Activated naive CD4-positive, alpha-beta T cell treated with anti-CD3 and anti-CD28 coated beads, Interleukin-2, amount 50 U/mL, for 72 hours (primary cell): ENCODE results near the gene KRT23. TPM values are rescaled to one million over a fixed set of nuclear protein-coding genes. Genes with fewer than 3 reads are reported as not detected.
A peak's percentile ranks its signal among the peaks of the same experiment; 100 is the strongest.

Experiments
- ATAC-seq, 2 donors: fragments of 150-1000 bp; cut with Tn5 transposase; 2 replicates each; pipeline ENCODE4 v1.10.0; 2021; ENCODE audit warnings: mild to moderate bottlenecking in 2 of 2, moderate library complexity in 2 of 2
- DNase-seq, 2 donors: peaks; one replicate each; pipeline ENCODE4 v3.0.0; 2021 to 2022; ENCODE audit warnings: low spot score in 2 of 2
- H3K27ac Mint-ChIP-seq, 2 donors: one replicate each; pipeline ENCODE4 v1.8.0; 2022; ENCODE audit warnings: mild to moderate bottlenecking in 2 of 2, mixed read lengths in 2 of 2
- H3K36me3 Mint-ChIP-seq, 2 donors: one replicate each; pipeline ENCODE4 v1.8.0; 2022; ENCODE audit warnings: mixed read lengths in 2 of 2
- H3K9me3 Mint-ChIP-seq, 2 donors: one replicate each; pipeline ENCODE4 v1.8.0; 2022; ENCODE audit warnings: mixed read lengths in 2 of 2
- total RNA-seq, 2 donors: library from RNA; stranded (reverse); gene quantifications; one replicate each; pipeline ENCODE4 v1.2.3, GENCODE V29; 2022

KRT23 gene
- total RNA-seq, 2 donors from 2014 or later, result not detected

- ATAC-seq (peak in 1 of 2 donors; percentile 26), DNase-seq (no peak)
- H3K27ac Mint-ChIP-seq, result no peak overlapping the region
- no peaks in the 10 kb centered on the region for H3K36me3 Mint-ChIP-seq
- H3K9me3 Mint-ChIP-seq, result no peaks in the 10 kb centered on the region
Measured at GRCh38 chr17:40953881-40954280, 16.4 kb upstream of the KRT23 start.

DNA sequence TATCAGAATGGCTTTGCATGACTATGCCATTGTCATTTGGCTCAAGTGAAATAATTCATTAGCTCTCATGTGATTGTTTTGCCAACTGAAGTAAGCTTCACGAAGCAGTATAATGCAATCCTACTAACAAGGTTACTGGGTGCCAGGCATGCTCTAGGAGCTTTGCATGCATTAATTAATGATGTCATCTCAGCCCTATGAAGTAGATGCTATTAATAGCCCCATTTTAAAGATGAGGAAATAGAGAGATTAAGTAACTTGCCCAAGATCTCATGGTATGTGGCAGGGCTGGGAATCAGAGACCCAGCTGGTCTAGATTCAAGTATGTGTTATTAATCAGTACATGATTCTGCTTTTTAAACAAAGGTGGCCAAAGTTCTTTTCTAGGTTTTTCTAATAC lies 15.2 kb upstream of the KRT23 start:
- Mint-ChIP-seq H3K27ac (no peak overlapping the region), H3K36me3 (no peaks in the 10 kb centered on the region), H3K9me3 (no peaks in the 10 kb centered on the region)
- ATAC-seq (no peak), DNase-seq (no peak)

GRCh38 chr17:40952154-40952553 lies 14.7 kb upstream of the KRT23 start:
- DNase-seq (no peak), ATAC-seq (no peak)
- Mint-ChIP-seq H3K27ac (no peak overlapping the region), H3K9me3 (no peaks in the 10 kb centered on the region), H3K36me3 (no peaks in the 10 kb centered on the region)

- Mint-ChIP-seq H3K9me3 (no peaks in the 10 kb centered on the region), H3K36me3 (no peaks in the 10 kb centered on the region), H3K27ac (no peak overlapping the region)
- DNase-seq, result no peak
- ATAC-seq, result peak in 1 of 2 donors; percentile 70
Measured at GRCh38 chr17:40951011-40951622, 13.7 kb upstream of the KRT23 start.

- no peak overlapping the region for H3K27ac Mint-ChIP-seq
- ATAC-seq (no peak), DNase-seq (no peak)
- no peaks in the 10 kb centered on the region for H3K9me3 Mint-ChIP-seq
- H3K36me3 Mint-ChIP-seq, result no peaks in the 10 kb centered on the region
Measured at GRCh38 chr17:40950176-40950575, 12.7 kb upstream of the KRT23 start.

GRCh38 chr17:40949418-40949817 lies 12.0 kb upstream of the KRT23 start:
- no peaks in the 10 kb centered on the region for H3K36me3 Mint-ChIP-seq
- H3K27ac Mint-ChIP-seq, result no peak overlapping the region
- no peaks in the 10 kb centered on the region for H3K9me3 Mint-ChIP-seq
- ATAC-seq (no peak), DNase-seq (no peak)

- no peak overlapping the region for H3K27ac Mint-ChIP-seq
- H3K9me3 Mint-ChIP-seq, result no peaks in the 10 kb centered on the region
Measured at GRCh38 chr17:40947929-40948328, 10.5 kb upstream of the KRT23 start.

GRCh38 chr17:40945414-40945813 lies 8.0 kb upstream of the KRT23 start:
- no peak overlapping the region for H3K27ac Mint-ChIP-seq
- H3K36me3 Mint-ChIP-seq, result no peaks in the 10 kb centered on the region
- H3K9me3 Mint-ChIP-seq, result no peaks in the 10 kb centered on the region
- no peak for ATAC-seq
- DNase-seq, result no peak

More at GRCh38 chr17:40947929-40948328, 10.5 kb upstream of the KRT23 start:
- ATAC-seq (no peak), DNase-seq (no peak)
- H3K36me3 Mint-ChIP-seq, result no peaks in the 10 kb centered on the region

DNA sequence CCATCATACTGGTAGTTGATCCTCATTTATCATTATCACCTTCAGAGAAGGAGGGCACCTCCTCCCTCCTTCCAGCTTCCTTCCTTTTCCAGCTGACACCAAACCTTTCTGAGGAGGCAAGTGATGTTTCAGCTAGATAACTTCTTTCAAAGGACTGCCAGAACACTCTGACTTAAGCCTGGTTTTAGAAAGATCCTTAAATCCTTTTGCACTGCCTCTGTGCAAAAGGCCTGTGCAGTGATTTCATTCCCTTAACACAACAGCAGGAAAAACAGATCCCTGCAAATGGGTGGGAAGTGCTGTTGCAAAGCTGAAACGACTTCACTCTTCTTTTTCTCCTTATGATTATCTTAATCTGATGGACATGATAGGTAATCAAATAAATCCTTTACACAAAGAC lies 7.1 kb upstream of the KRT23 start:
- H3K27ac Mint-ChIP-seq, result no peak overlapping the region
- DNase-seq, result no peak
- H3K9me3 Mint-ChIP-seq, result no peaks in the 10 kb centered on the region
- no peaks in the 10 kb centered on the region for H3K36me3 Mint-ChIP-seq
- ATAC-seq, result no peak

DNA sequence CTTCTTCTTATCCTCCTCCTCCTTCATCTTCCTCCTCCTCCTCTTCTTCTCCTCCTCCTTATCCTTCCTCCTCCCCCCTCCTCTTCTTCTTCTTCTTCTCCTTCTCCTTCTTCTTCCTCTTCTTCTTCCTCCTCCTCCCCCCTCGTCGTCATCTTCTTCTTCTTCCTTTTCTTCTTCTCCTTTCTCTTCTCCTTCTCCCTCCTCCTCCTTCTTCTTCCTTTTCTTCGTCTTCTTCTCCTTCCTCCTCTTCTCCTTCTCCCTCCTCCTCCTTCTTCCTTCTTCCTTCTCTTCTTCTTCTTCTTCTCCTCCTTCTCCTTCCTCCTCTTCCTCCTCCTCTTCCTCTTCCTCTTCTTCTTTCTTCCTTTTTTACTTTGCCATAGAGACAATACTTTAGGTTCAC lies 5.1 kb upstream of the KRT23 start:
- Mint-ChIP-seq H3K36me3 (no peaks in the 10 kb centered on the region), H3K27ac (no peak overlapping the region), H3K9me3 (no peaks in the 10 kb centered on the region)
- DNase-seq, result no peak
- no peak for ATAC-seq

GRCh38 chr17:40940266-40940665 lies 2.8 kb upstream of the KRT23 start:
- Mint-ChIP-seq H3K27ac (no peak overlapping the region), H3K9me3 (no peaks in the 10 kb centered on the region), H3K36me3 (no peaks in the 10 kb centered on the region)
- DNase-seq (no peak), ATAC-seq (no peak)

DNA sequence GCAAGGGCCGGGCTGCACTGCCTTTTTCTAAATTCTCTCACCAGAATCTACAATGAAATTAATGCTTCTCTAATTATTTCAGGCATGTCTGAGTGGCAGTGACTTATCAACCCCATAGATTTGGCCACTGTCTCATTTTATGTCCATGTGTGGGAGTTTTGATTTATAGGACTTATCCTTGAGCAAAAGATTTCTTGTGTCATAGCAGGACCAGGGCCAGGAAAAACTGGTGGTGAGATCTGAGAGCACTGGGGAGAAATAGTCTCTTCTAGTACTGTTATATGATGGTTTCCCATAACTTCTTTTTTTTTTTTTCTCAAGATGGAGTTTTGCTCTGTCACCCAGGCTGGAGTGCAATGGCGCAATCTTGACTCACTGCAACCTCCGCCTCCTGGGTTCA lies 1.5 kb upstream of the KRT23 start:
- no peak overlapping the region for H3K27ac Mint-ChIP-seq
- no peaks in the 10 kb centered on the region for H3K9me3 Mint-ChIP-seq
- no peaks in the 10 kb centered on the region for H3K36me3 Mint-ChIP-seq
- DNase-seq (no peak), ATAC-seq (no peak)

- H3K27ac Mint-ChIP-seq, result no peak overlapping the region
- no peak for DNase-seq
- no peaks in the 10 kb centered on the region for H3K36me3 Mint-ChIP-seq
- H3K9me3 Mint-ChIP-seq, result no peaks in the 10 kb centered on the region
- no peak for ATAC-seq
Measured at GRCh38 chr17:40936976-40937375, 470 bp downstream of the KRT23 start.

DNA sequence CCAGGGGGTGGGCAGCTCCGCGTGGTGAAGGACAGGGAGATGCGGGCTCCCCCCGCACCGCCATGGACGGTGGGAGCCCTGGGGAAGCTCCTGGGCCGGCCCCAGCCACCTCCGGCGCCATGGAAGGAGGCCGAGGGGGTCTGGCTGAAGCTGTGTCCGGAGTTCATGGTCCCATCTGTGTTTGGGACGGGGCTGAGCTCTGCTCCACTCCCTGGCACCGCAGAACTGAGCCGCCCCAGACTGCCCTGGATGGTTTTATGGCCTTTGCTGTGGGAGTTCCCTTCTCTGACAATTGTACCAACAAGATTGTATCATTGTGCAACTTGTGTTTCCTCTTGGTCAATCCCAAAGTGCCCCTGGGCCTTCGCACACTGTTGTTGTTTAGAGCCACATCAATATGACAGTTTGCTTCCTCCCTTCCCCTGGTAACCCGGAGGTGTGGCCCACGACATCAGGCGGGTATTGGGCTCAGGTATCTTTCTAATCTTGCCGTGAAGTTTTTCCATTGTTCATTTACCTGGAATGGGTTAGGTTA lies 942 bp downstream of the KRT23 start:
- Mint-ChIP-seq H3K9me3 (no peaks in the 10 kb centered on the region), H3K27ac (no peak overlapping the region), H3K36me3 (no peaks in the 10 kb centered on the region)
- ATAC-seq, result no peak
- DNase-seq, result no peak

- Mint-ChIP-seq H3K36me3 (no peaks in the 10 kb centered on the region), H3K9me3 (no peaks in the 10 kb centered on the region), H3K27ac (no peak overlapping the region)
- no peak for DNase-seq
- no peak for ATAC-seq
Measured at GRCh38 chr17:40935624-40936023, 1.8 kb downstream of the KRT23 start.

- ATAC-seq (no peak), DNase-seq (no peak)
- Mint-ChIP-seq H3K27ac (no peak overlapping the region), H3K9me3 (no peaks in the 10 kb centered on the region), H3K36me3 (no peaks in the 10 kb centered on the region)
Measured at GRCh38 chr17:40932608-40933007, 4.8 kb downstream of the KRT23 start.

GRCh38 chr17:40931311-40931710 lies 6.1 kb downstream of the KRT23 start:
- ATAC-seq (no peak), DNase-seq (no peak)
- no peaks in the 10 kb centered on the region for H3K9me3 Mint-ChIP-seq
- no peaks in the 10 kb centered on the region for H3K36me3 Mint-ChIP-seq
- H3K27ac Mint-ChIP-seq, result no peak overlapping the region

GRCh38 chr17:40926341-40926740 lies 11.1 kb downstream of the KRT23 start:
- no peak for DNase-seq
- no peak overlapping the region for H3K27ac Mint-ChIP-seq
- no peak for ATAC-seq
- no peaks in the 10 kb centered on the region for H3K36me3 Mint-ChIP-seq
- H3K9me3 Mint-ChIP-seq, result no peaks in the 10 kb centered on the region
